Bronchial epithelial cell (primary cell): ENCODE results near the gene EYA2. TPM values are rescaled to one million over a fixed set of nuclear protein-coding genes. Genes with fewer than 3 reads are reported as not detected.

Experiments used
- DNase-seq: peaks from one replicate; pipeline ENCODE4 v3.0.0-alpha.2; 2010; ENCODE audit warnings: low read depth
- FAIRE-seq: peaks from 2 replicates; lab custom pipeline; 2011; peaks lifted over from hg19 to GRCh38; lab: Jason Lieb, UNC
- H3K27me3 ChIP-seq: 2 replicates; pipeline ENCODE4 v1.5.1; 2011; ENCODE audit warnings: low read length; ENCODE audit not compliant: control insufficient read depth, insufficient read depth
- H3K36me3 ChIP-seq: 2 replicates; pipeline ENCODE4 v1.5.1; 2011; ENCODE audit warnings: low read length; ENCODE audit not compliant: control insufficient read depth, insufficient read depth
- H3K4me3 ChIP-seq: 2 replicates; pipeline ENCODE4 v1.5.1; 2011; ENCODE audit warnings: mild to moderate bottlenecking, low read depth, low read length, control low read depth
- CTCF ChIP-seq: IDR thresholded peaks from 2 replicates; pipeline ENCODE4 v1.5.1; 2011; ENCODE audit warnings: mild to moderate bottlenecking, moderate library complexity, low read length, control low read depth, inconsistent platforms; ENCODE audit not compliant: insufficient read depth, severe bottlenecking
- total RNA-seq: library from RNA; depleted of rRNA; stranded (reverse); fragments of >200 nt; gene quantifications from 2 replicates; pipeline ENCODE4 v1.2.1, GENCODE V29; 2014

The EYA2 gene
- total RNA-seq, 1 donor from 2014 or later, result 8.4 TPM

- peaks cover 45% of the 10 kb centered on the region for H3K36me3 ChIP-seq
- DNase-seq (no peak), FAIRE-seq (no peak)
- H3K27me3 ChIP-seq, result no peaks in the 10 kb centered on the region
- no peak overlapping the region for H3K4me3 ChIP-seq
- no peak for TF ChIP-seq CTCF
These were observed 332.9 kb downstream of the EYA2 start for GRCh38 chr20:47227576-47227975.

GRCh38 chr20:47228654-47229053 is 334.0 kb downstream of the EYA2 start:
- Histone ChIP-seq H3K27me3 (no peaks in the 10 kb centered on the region), H3K36me3 (peaks cover 46% of the 10 kb centered on the region), H3K4me3 (no peak overlapping the region)
- no peak for FAIRE-seq
- TF ChIP-seq CTCF, result no peak
- DNase-seq, result no peak

- Histone ChIP-seq H3K36me3 (peaks cover 46% of the 10 kb centered on the region), H3K4me3 (no peak overlapping the region), H3K27me3 (no peaks in the 10 kb centered on the region)
- FAIRE-seq, result no peak
- peak; percentile 14 for DNase-seq
- no peak for TF ChIP-seq CTCF
These were observed 336.2 kb downstream of the EYA2 start for GRCh38 chr20:47230811-47231256.

GRCh38 chr20:47231382-47232039 is 336.9 kb downstream of the EYA2 start:
- peaks cover 50% of the 10 kb centered on the region for H3K36me3 ChIP-seq
- FAIRE-seq, result no peak

GRCh38 chr20:47232518-47232917 is 337.9 kb downstream of the EYA2 start:
- DNase-seq, result no peak
- Histone ChIP-seq H3K27me3 (no peaks in the 10 kb centered on the region), H3K36me3 (peaks cover 48% of the 10 kb centered on the region), H3K4me3 (no peak overlapping the region)
- no peak for FAIRE-seq
- no peak for TF ChIP-seq CTCF

More at GRCh38 chr20:47231382-47232039, 336.9 kb downstream of the EYA2 start:
- H3K4me3 ChIP-seq, result no peak overlapping the region
- TF ChIP-seq CTCF, result no peak
- DNase-seq, result no peak
- no peaks in the 10 kb centered on the region for H3K27me3 ChIP-seq
